Measurements from ENCODE around the gene HCRT.

- TF ChIP-seq CTCF (IDR thresholded peaks at IDR 0.05) (no peak), POLR2A (IDR thresholded peaks at IDR 0.05) (no peak)
These were observed 4.8 kb downstream of the HCRT start for GRCh38 chr17:42180411-42180921.

All from uterus (tissue), 2 donors.